ENCODE data around the gene LRRC7.

The LRRC7 gene

DNA sequence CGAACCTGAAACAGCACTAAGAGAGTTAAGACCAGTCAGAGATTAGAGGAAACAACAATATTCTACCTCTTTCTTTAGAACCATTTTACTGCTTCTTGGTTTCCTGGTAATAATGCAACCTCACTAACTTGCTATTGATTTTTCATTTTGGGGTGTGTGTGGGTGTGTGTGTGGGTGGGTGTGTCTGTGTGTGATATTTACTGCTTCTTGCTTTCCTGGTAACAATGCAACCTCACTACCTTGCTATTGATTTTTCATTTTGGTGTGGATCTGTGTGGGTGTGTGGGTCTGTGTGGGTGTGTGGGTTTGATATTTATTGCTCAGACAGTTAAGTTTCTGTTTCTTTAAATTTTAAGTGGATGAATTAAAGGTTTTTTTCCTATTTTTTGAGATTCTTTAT is 208.8 kb downstream of the LRRC7 start:
- DNase-seq (ENCODE audit: low read depth): no peak

DNA sequence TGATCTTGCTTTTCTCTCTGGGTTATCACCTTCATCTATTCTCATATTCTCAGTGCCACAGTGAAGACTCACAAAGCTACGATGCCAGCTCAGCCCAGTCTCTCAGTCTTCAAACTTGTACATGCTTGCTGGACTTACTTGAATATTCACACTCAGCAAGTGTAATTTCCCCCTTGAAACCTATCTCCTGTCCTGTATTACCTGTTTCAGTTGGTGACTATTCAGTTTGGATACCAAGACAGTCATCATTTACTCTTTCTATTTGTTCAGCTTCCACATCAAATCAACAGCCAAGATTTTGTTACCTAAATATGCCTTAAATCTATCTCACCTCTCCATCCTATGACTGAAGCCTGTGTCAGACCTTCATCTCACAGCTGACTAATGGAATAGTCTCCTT is 209.7 kb downstream of the LRRC7 start:
- DNase-seq (ENCODE audit: low read depth): no peak

GRCh38 chr1:69777971-69778370 is 210.2 kb downstream of the LRRC7 start:
- DNase-seq (ENCODE audit: low read depth): no peak

GRCh38 chr1:69787151-69787550 is 219.4 kb downstream of the LRRC7 start:
- DNase-seq (ENCODE audit: low read depth): no peak

GRCh38 chr1:69791311-69791710 is 223.6 kb downstream of the LRRC7 start:
- no peak for DNase-seq (ENCODE audit: low read depth)

DNA sequence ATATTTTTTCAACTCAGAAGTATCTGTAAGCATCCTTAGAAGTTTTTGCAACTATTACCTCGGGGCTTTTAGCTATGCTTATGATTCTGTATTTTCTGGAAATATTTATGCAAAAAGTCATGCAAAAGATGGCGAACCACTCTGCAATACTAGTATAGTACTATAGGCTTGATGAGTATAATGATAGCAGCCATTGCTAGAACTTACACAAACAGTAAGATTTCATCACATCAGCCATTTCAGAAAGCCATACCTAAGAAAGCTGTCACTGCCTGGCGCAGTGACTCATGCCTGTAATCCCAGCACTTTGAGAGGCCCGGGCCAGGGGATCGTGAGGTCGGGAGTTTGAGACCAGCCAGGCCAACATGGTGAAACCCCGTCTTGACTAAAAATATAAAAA is 227.1 kb downstream of the LRRC7 start:
- no peak for DNase-seq (ENCODE audit: low read depth)

- DNase-seq (ENCODE audit: low read depth): no peak
Measured at GRCh38 chr1:69814926-69815325, 247.2 kb downstream of the LRRC7 start.

DNA sequence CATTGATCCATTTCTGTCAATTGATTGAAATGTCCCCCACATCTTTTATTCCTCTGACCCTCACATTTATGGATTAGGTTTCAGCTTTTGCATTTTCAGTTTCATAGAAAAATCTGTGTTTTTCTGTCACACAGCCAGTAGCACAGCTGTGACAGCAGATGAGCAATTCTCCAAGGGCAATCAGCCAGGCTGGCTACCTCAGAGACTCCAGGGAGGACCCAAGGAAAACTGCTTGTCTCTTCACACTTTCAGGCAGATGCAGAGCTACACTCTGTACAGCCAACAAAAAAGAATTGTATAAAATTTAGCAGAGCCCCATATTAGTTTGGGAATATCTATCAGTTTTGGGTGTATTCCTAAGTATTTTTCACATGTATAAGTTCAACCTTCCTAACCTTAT is 257.2 kb downstream of the LRRC7 start:
- no peak for DNase-seq (ENCODE audit: low read depth)

- DNase-seq (ENCODE audit: low read depth): no peak
Measured at GRCh38 chr1:69827732-69828131, 260.0 kb downstream of the LRRC7 start.

DNA sequence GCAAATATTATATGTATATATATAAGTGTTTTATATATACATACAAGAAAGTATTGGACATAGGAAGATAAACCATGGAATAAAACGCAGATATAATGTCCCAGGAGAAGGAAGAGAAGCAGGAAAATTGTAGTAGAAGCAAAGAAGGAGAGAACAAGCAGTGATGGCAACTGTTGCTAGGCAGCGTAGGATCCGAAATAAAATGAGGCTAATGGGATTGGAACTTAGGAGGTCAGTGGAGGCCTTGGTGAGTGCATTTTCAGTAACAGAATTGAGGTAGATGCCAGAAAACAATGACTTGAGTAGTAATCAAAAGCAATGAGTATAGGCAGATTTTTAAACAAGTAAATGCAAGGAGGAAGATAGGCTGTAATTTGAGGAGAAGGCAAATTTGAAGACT is 265.8 kb downstream of the LRRC7 start:
- DNase-seq (ENCODE audit: low read depth): no peak

- DNase-seq (ENCODE audit: low read depth): no peak
Measured at GRCh38 chr1:69834336-69834735, 266.6 kb downstream of the LRRC7 start.

GRCh38 chr1:69835955-69836354 is 268.2 kb downstream of the LRRC7 start:
- no peak for DNase-seq (ENCODE audit: low read depth)

- DNase-seq (ENCODE audit: low read depth): no peak
Measured at GRCh38 chr1:69836971-69837636, 269.4 kb downstream of the LRRC7 start.

GRCh38 chr1:69842326-69842725 is 274.6 kb downstream of the LRRC7 start:
- DNase-seq (ENCODE audit: low read depth): no peak

DNA sequence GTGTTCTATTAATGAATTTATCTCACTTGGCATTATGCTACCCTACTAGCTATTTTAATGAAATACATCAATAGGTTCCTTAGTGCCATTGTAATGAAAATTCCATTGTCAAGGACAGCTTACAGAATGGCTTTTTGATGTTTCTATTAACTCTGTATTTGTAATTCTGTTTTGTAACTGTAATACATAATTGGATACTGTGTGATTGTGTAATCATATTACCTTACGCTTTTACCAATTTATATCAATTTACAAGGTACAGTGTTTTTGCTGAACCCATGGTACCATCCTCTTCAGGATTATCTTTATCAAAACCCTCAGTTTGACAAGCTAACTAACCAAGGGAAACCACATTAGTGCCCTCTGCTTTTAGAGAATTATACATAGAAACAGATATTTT is 277.9 kb downstream of the LRRC7 start:
- no peak for DNase-seq (ENCODE audit: low read depth)

DNA sequence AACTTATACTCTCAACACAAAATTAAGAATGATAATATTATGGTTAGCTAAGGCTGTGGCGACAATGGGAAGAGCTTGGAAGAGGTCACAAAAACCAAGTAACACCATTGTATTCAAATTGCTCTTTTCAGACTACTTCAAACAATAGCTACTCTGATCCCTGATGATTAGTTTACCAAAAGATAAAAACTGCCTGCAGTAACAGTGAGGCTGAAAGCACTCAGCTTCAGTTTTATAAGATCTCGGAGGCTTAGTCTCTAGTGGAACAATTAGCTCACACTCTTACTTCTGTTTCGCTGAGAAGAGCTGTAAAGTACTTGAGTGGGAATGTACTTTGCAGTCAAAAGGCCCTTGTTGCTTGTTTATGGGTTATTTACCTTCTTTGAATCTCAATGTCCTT is 278.5 kb downstream of the LRRC7 start:
- no peak for DNase-seq (ENCODE audit: low read depth)

- DNase-seq (ENCODE audit: low read depth): no peak
Measured at GRCh38 chr1:69847670-69848069, 279.9 kb downstream of the LRRC7 start.

GRCh38 chr1:69852151-69852550 is 284.4 kb downstream of the LRRC7 start:
- DNase-seq (ENCODE audit: low read depth): no peak

DNA sequence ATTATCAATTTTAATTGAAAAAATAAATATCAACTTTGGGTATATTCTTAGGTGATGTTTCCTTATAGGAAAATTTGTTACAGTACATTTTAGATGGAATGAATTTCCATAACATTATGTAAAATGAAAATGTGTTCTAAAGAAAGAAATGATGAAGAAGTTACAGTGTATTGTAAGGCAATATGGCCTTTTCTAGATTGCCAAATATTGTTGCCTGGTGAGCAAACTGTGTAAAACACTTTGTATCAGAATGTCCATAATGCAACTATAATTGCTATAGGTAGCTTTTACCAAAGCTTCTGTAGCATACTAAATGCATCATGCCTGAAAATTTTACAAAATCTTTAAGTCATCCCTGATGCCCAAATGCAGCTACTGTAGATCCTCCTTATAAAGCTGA is 285.0 kb downstream of the LRRC7 start:
- DNase-seq (ENCODE audit: low read depth): no peak

DNA sequence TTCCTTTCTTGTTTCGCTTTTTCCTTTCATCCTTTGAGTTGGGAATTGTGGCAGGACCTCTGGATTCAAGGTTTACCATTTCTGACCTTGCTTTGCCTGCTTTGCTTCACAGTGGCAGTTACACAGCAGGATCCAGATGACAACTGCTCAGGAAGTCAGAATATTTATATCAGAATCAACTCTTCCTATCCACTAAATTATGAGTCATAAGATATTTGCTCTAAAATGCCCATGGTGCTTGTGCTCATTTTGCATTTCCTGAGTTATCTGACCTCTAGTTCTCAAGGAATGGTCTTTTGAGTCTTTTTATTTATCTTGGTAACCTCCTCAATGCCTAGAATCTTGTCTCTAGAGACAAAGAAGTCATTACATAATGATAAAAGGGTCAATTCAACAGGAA is 290.8 kb downstream of the LRRC7 start:
- no peak for DNase-seq (ENCODE audit: low read depth)

- DNase-seq (ENCODE audit: low read depth): no peak
Measured at GRCh38 chr1:69861641-69862040, 293.9 kb downstream of the LRRC7 start.

GRCh38 chr1:69862906-69863305 is 295.2 kb downstream of the LRRC7 start:
- no peak for DNase-seq (ENCODE audit: low read depth)

DNA sequence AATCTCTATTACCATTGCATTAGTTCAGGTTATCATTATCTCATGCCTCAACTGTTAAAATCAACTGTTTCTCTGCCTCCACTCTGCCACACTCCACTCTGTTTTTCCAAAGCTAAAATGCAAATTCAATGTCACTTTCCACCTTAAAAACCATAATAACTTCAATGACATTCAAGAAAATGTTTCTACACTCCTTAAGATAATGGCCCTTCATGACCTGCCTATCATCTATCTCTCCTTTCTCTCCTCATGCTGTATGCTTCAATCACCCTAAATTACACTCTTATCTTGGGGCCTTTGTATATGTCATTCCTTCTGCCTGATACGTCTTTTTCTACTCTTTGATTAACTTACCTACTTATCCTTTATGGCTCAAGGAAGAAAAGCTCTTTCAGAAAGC is 296.0 kb downstream of the LRRC7 start:
- DNase-seq (ENCODE audit: low read depth): no peak

- no peak for DNase-seq (ENCODE audit: low read depth)
Measured at GRCh38 chr1:69871412-69871811, 303.7 kb downstream of the LRRC7 start.

DNA sequence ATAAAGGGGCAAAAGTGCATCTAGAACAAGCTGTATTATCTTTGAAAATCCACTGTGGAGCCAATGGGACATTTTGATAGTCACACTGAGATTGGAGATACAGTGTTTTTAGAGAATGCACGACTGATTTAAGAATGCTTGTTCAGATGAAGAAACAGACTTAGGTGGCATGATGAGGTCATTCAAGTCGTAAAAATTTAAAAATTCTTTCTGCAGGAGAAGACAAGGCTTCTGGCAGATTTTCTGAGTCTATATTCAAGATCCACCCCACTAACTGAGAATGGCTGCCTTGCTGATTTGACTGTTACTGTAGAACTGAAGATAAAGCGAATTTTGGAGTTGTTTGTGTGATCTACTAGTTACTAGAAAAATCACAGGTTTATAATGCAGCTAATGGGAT is 310.6 kb downstream of the LRRC7 start:
- DNase-seq (ENCODE audit: low read depth): no peak
